ENCODE results near the gene NEK4.

The NEK4 gene

DNA sequence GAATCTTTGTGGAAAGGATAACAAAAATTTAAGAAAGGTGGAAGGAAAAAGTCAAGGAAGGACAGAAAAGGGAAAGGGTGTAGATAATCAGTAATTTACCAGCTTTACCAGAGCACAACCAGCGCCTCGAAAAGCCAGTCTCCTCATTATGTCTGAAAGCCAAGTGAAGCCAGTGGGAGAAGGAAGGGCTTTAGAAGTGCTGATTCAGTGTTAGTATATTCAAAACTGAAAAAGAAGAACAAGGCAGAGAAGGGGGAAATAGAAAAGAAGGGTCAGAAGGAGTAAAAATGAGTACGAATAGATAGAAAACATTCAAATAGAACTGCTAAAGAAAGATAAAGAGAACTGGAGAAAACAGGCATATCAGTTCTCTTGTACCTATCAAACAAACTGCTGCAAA lies 89.1 kb downstream of the NEK4 start:
- no peak overlapping the region for H3K27ac ChIP-seq (ENCODE audit: extremely low read depth, low read depth, low read length)
- H3K9me3 ChIP-seq (ENCODE audit: control insufficient read depth, insufficient read depth, low read depth, low read length), result no peaks in the 10 kb centered on the region
- H3K4me3 ChIP-seq (ENCODE audit: low read depth, low read length), result no peak overlapping the region
- H3K4me1 ChIP-seq (ENCODE audit: control insufficient read depth, insufficient read depth, low read length), result peaks cover 2% of the 10 kb centered on the region; the same call in 1 of the 2 replicates
- ChIA-PET CTCF (no interaction called here), POLR2A (no interaction called here)
- TF ChIP-seq, protein P1, sequence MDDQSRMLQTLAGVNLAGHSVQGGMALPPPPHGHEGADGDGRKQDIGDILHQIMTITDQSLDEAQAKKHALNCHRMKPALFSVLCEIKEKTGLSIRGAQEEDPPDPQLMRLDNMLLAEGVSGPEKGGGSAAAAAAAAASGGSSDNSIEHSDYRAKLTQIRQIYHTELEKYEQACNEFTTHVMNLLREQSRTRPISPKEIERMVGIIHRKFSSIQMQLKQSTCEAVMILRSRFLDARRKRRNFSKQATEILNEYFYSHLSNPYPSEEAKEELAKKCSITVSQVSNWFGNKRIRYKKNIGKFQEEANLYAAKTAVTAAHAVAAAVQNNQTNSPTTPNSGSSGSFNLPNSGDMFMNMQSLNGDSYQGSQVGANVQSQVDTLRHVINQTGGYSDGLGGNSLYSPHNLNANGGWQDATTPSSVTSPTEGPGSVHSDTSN (CRISPR knock-in tag; IDR thresholded peaks at IDR 0.05), result no peak
- no peak for TF ChIP-seq ZNF354C (tag by site-specific recombination; IDR thresholded peaks at IDR 0.05; ENCODE audit: borderline replicate concordance, low read depth)
- peaks cover 9 to 57% of the 10 kb centered on the region in 2 experiments for H3K36me3 ChIP-seq (ENCODE audit: control insufficient read depth in 2 of 2, insufficient read depth in 1 of 2, low read length in 2 of 2)

DNA sequence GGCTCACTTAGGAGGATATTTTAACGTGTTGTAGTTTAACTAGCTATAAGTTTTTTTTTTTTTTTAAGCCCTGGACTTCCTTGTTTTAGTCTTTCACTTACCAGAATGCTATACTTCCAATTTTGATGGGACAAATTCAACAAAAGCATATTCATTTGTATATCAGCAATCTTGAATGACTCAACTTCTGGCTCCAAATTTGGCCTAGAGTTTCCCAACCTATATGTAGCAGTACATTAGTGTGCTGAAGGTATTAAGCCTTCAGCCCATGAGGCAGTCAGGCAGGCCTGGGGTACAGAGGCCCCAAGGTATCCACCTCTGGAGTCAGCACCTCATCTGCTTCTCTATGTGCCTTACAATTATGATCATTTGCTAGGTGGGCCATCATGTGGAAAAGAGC lies 90.9 kb downstream of the NEK4 start:
- no peak for TF ChIP-seq HOXA7 (CRISPR knock-in tag; IDR thresholded peaks at IDR 0.05; ENCODE audit: borderline replicate concordance)
- TF ChIP-seq ZNF76 (tag by site-specific recombination; IDR thresholded peaks at IDR 0.05; ENCODE audit: borderline replicate concordance, low read depth), result no peak
- TF ChIP-seq ZNF544 (tag by site-specific recombination; IDR thresholded peaks at IDR 0.05), result no peak
- TF ChIP-seq, protein P2, sequence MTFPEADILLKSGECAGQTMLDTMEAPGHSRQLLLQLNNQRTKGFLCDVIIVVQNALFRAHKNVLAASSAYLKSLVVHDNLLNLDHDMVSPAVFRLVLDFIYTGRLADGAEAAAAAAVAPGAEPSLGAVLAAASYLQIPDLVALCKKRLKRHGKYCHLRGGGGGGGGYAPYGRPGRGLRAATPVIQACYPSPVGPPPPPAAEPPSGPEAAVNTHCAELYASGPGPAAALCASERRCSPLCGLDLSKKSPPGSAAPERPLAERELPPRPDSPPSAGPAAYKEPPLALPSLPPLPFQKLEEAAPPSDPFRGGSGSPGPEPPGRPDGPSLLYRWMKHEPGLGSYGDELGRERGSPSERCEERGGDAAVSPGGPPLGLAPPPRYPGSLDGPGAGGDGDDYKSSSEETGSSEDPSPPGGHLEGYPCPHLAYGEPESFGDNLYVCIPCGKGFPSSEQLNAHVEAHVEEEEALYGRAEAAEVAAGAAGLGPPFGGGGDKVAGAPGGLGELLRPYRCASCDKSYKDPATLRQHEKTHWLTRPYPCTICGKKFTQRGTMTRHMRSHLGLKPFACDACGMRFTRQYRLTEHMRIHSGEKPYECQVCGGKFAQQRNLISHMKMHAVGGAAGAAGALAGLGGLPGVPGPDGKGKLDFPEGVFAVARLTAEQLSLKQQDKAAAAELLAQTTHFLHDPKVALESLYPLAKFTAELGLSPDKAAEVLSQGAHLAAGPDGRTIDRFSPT (tag by site-specific recombination; IDR thresholded peaks at IDR 0.05), result no peak
- TF ChIP-seq WT1 (tag by site-specific recombination; IDR thresholded peaks at IDR 0.05), result no peak
- no peak for TF ChIP-seq ZNF341 (tag by site-specific recombination; IDR thresholded peaks at IDR 0.05; ENCODE audit: low read depth)
- TF ChIP-seq ZNF335 (tag by site-specific recombination; conservative IDR thresholded peaks at IDR 0.05), result no peak
- TF ChIP-seq ZNF214 (tag by site-specific recombination; IDR thresholded peaks at IDR 0.05; ENCODE audit: borderline replicate concordance), result no peak
- TF ChIP-seq, protein P3, sequence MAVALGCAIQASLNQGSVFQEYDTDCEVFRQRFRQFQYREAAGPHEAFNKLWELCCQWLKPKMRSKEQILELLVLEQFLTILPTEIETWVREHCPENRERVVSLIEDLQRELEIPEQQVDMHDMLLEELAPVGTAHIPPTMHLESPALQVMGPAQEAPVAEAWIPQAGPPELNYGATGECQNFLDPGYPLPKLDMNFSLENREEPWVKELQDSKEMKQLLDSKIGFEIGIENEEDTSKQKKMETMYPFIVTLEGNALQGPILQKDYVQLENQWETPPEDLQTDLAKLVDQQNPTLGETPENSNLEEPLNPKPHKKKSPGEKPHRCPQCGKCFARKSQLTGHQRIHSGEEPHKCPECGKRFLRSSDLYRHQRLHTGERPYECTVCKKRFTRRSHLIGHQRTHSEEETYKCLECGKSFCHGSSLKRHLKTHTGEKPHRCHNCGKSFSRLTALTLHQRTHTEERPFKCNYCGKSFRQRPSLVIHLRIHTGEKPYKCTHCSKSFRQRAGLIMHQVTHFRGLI (tag by site-specific recombination; IDR thresholded peaks at IDR 0.05), result no peak
- no peak for TF ChIP-seq GLIS1 (tag by site-specific recombination; IDR thresholded peaks at IDR 0.05)
- TF ChIP-seq, protein P4, sequence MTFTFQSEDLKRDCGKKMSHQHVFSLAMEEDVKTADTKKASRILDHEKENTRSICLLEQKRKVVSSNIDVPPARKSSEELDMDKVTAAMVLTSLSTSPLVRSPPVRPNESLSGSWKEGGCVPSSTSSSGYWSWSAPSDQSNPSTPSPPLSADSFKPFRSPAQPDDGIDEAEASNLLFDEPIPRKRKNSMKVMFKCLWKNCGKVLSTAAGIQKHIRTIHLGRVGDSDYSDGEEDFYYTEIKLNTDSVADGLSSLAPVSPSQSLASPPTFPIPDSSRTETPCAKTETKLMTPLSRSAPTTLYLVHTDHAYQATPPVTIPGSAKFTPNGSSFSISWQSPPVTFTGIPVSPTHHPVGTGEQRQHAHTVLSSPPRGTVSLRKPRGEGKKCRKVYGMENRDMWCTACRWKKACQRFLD (tag by site-specific recombination; IDR thresholded peaks at IDR 0.05), result no peak
- TF ChIP-seq ZFP41 (tag by site-specific recombination; IDR thresholded peaks at IDR 0.05; ENCODE audit: borderline replicate concordance), result no peak
- no peak for TF ChIP-seq SCRT1 (tag by site-specific recombination; IDR thresholded peaks at IDR 0.05; ENCODE audit: borderline replicate concordance)
- Histone ChIP-seq H3K36me3 (ENCODE audit: control insufficient read depth in 2 of 2, insufficient read depth in 1 of 2, low read length in 2 of 2) (peaks cover 9 to 68% of the 10 kb centered on the region in 2 experiments), H3K27ac (ENCODE audit: extremely low read depth, low read depth, low read length) (no peak overlapping the region), H3K4me3 (ENCODE audit: low read depth, low read length) (no peak overlapping the region), H3K4me1 (ENCODE audit: control insufficient read depth, insufficient read depth, low read length) (peaks cover 2% of the 10 kb centered on the region; the same call in 1 of the 2 replicates), H3K9me3 (ENCODE audit: control insufficient read depth, insufficient read depth, low read depth, low read length) (no peaks in the 10 kb centered on the region)
- CTCF ChIA-PET, result no interaction called here
- POLR2A ChIA-PET, result no interaction called here

DNA sequence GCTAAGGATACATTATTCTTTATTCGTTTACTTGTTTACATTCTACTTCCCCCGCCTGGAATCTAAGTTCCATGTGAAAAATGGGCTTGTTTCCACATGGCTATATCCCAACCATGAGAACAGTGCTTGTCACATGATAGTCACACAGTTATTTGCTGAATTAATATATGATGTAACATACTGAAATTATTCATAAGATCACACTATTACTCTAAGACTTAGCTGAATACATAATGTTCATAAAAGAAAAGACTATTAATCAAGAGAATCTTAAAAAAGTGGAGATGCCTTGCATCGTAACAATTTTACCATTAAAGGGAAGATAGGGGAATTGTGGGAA lies 91.6 kb downstream of the NEK4 start:
- Histone ChIP-seq H3K4me1 (ENCODE audit: control insufficient read depth, insufficient read depth, low read length) (peaks cover 2% of the 10 kb centered on the region; the same call in 1 of the 2 replicates), H3K27ac (ENCODE audit: extremely low read depth, low read depth, low read length) (no peak overlapping the region), H3K36me3 (ENCODE audit: control insufficient read depth in 2 of 2, insufficient read depth in 1 of 2, low read length in 2 of 2) (peaks cover 9 to 70% of the 10 kb centered on the region in 2 experiments), H3K9me3 (ENCODE audit: control insufficient read depth, insufficient read depth, low read depth, low read length) (no peaks in the 10 kb centered on the region), H3K4me3 (ENCODE audit: low read depth, low read length) (no peak overlapping the region)
- POLR2A ChIA-PET, result no interaction called here
- CTCF ChIA-PET, result no interaction called here
- TF ChIP-seq, protein P5, sequence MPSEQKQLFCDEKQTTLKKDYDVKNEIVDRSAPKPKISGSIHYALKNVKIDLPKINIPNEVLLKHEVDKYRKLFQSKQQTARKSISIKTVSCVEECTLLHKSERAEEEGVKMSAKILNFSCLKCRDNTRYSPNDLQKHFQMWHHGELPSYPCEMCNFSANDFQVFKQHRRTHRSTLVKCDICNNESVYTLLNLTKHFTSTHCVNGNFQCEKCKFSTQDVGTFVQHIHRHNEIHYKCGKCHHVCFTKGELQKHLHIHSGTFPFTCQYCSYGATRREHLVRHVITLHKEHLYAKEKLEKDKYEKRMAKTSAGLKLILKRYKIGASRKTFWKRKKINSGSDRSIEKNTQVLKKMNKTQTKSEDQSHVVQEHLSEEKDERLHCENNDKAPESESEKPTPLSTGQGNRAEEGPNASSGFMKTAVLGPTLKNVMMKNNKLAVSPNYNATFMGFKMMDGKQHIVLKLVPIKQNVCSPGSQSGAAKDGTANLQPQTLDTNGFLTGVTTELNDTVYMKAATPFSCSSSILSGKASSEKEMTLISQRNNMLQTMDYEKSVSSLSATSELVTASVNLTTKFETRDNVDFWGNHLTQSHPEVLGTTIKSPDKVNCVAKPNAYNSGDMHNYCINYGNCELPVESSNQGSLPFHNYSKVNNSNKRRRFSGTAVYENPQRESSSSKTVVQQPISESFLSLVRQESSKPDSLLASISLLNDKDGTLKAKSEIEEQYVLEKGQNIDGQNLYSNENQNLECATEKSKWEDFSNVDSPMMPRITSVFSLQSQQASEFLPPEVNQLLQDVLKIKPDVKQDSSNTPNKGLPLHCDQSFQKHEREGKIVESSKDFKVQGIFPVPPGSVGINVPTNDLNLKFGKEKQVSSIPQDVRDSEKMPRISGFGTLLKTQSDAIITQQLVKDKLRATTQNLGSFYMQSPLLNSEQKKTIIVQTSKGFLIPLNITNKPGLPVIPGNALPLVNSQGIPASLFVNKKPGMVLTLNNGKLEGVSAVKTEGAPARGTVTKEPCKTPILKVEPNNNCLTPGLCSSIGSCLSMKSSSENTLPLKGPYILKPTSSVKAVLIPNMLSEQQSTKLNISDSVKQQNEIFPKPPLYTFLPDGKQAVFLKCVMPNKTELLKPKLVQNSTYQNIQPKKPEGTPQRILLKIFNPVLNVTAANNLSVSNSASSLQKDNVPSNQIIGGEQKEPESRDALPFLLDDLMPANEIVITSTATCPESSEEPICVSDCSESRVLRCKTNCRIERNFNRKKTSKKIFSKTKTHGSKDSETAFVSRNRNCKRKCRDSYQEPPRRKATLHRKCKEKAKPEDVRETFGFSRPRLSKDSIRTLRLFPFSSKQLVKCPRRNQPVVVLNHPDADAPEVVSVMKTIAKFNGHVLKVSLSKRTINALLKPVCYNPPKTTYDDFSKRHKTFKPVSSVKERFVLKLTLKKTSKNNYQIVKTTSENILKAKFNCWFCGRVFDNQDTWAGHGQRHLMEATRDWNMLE (tag by site-specific recombination; conservative IDR thresholded peaks at IDR 0.05; ENCODE audit: low read depth), result no peak
- TF ChIP-seq ZNF792 (tag by site-specific recombination; IDR thresholded peaks at IDR 0.05), result no peak
- TF ChIP-seq, protein P6, sequence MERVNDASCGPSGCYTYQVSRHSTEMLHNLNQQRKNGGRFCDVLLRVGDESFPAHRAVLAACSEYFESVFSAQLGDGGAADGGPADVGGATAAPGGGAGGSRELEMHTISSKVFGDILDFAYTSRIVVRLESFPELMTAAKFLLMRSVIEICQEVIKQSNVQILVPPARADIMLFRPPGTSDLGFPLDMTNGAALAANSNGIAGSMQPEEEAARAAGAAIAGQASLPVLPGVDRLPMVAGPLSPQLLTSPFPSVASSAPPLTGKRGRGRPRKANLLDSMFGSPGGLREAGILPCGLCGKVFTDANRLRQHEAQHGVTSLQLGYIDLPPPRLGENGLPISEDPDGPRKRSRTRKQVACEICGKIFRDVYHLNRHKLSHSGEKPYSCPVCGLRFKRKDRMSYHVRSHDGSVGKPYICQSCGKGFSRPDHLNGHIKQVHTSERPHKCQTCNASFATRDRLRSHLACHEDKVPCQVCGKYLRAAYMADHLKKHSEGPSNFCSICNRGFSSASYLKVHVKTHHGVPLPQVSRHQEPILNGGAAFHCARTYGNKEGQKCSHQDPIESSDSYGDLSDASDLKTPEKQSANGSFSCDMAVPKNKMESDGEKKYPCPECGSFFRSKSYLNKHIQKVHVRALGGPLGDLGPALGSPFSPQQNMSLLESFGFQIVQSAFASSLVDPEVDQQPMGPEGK (tag by site-specific recombination; IDR thresholded peaks at IDR 0.05), result no peak
- no peak for TF ChIP-seq ZNF549 (tag by site-specific recombination; IDR thresholded peaks at IDR 0.05)
